Uterus (tissue), 2 donors: ENCODE data around the gene IER5.

Source experiments
- POLR2A ChIP-seq, 2 donors: fragments of 450-650 bp; IDR thresholded peaks; one replicate each; pipeline ENCODE4 v1.6.1; 2016; ENCODE audit warnings: antibody characterized with exemption in 2 of 2, mild to moderate bottlenecking in 1 of 2, moderate library complexity in 1 of 2
- TF ChIP-seq, protein P1 (sequence below), 4 experiments: fragments of 200-600 bp in 2 of 4; fragments of 450-650 bp in 2 of 4; sonication (generic) in 2 of 4; IDR thresholded peaks; one replicate each; pipeline ENCODE4 v1.5.1; 2016 to 2019; ENCODE audit warnings: antibody characterized with exemption in 4 of 4, mild to moderate bottlenecking in 2 of 4, moderate library complexity in 1 of 4

DNA sequence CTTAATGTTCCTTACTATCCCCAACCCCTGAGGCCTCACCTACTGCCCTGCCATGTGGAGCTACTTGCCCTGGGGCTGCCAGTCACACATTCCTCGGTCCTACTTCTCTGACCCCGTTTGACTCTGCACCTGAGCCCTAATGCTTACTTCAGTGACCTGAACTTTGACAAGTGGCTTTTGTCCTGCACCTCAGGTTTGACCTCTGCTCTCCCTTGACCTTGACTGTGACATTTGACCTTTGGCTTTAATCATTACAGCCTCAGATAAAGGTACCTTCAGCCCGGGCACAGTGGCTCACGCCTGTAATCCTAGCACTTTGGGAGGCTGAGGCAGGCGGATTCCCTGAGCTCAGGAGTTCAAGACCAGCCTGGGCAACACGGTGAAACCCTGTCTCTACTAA is 31.9 kb upstream of the IER5 start:
- TF ChIP-seq, protein P1, sequence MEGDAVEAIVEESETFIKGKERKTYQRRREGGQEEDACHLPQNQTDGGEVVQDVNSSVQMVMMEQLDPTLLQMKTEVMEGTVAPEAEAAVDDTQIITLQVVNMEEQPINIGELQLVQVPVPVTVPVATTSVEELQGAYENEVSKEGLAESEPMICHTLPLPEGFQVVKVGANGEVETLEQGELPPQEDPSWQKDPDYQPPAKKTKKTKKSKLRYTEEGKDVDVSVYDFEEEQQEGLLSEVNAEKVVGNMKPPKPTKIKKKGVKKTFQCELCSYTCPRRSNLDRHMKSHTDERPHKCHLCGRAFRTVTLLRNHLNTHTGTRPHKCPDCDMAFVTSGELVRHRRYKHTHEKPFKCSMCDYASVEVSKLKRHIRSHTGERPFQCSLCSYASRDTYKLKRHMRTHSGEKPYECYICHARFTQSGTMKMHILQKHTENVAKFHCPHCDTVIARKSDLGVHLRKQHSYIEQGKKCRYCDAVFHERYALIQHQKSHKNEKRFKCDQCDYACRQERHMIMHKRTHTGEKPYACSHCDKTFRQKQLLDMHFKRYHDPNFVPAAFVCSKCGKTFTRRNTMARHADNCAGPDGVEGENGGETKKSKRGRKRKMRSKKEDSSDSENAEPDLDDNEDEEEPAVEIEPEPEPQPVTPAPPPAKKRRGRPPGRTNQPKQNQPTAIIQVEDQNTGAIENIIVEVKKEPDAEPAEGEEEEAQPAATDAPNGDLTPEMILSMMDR (IDR thresholded peaks at IDR 0.05), result no peak
- no peak for TF ChIP-seq POLR2A (IDR thresholded peaks at IDR 0.05)
